Thoracic aorta (tissue), 2 donors: ENCODE measurements around the gene TMX2. TPM values are rescaled to one million over a fixed set of nuclear protein-coding genes. Genes with fewer than 3 reads are reported as not detected.

ENCODE experiments used
- ATAC-seq: fragments of 150-250 bp; one replicate; pipeline ENCODE4 v1.8.0; 2017; ENCODE audit warnings: low read depth; ENCODE audit not compliant: insufficient number of reproducible peaks, low FRiP score
- DNase-seq: peaks from one replicate; pipeline ENCODE4 v3.0.0-alpha.2; 2020; ENCODE audit warnings: low spot score
- H3K27ac ChIP-seq, 2 donors: fragments of 200-600 bp; sonication (generic); 1 replicate in 1 of 2; 2 replicates in 1 of 2; pipeline ENCODE4 v1.5.1; 2016; ENCODE audit warnings: mild to moderate bottlenecking in 2 of 2, moderate library complexity in 2 of 2
- H3K27me3 ChIP-seq: fragments of 200-600 bp; sonication (generic); replicated peaks from 2 replicates; pipeline ENCODE4 v1.6.0; 2016; ENCODE audit warnings: mild to moderate bottlenecking; ENCODE audit not compliant: insufficient read depth
- H3K36me3 ChIP-seq: fragments of 200-600 bp; sonication (generic); one replicate; pipeline ENCODE4 v1.5.1; 2016
- H3K4me1 ChIP-seq, 2 donors: fragments of 200-600 bp; sonication (generic); 1 replicate in 1 of 2; 2 replicates in 1 of 2; pipeline versions ENCODE4 v1.5.1 to v1.6.0; 2016; ENCODE audit warnings: low read depth in 2 of 2, mild to moderate bottlenecking in 1 of 2; ENCODE audit not compliant: control insufficient read depth in 1 of 2
- H3K4me3 ChIP-seq: fragments of 200-600 bp; sonication (generic); 2 replicates; pipeline ENCODE4 v1.5.1; 2016; ENCODE audit warnings: mild to moderate bottlenecking
- H3K9me3 ChIP-seq: fragments of 200-600 bp; sonication (generic); 2 replicates; pipeline ENCODE4 v1.5.1; 2016
- CTCF ChIP-seq: fragments of 200-600 bp; sonication (generic); IDR thresholded peaks from one replicate; pipeline ENCODE4 v1.5.1; 2019; ENCODE audit warnings: antibody characterized with exemption
- total RNA-seq, 2 donors: library from RNA; depleted of rRNA; stranded (reverse); fragments of >200 nt; gene quantifications; one replicate each; pipeline versions ENCODE4 v1.1.0 to v1.2.3, GENCODE V29; 2016

Gene TMX2
- total RNA-seq, 2 donors from 2014 or later = 47.4 to 57.2 TPM

- DNase-seq (no peak), ATAC-seq (no peak)
- no peaks in the 10 kb centered on the region for H3K27me3 ChIP-seq
- peaks cover 62 to 81% of the 10 kb centered on the region in 2 donors for H3K4me1 ChIP-seq
- no peak for TF ChIP-seq CTCF
- H3K4me3 ChIP-seq = peak overlapping the region; percentile 42
- H3K27ac ChIP-seq = peak overlapping the region; percentile 70 to 87
- no peaks in the 10 kb centered on the region for H3K9me3 ChIP-seq
- H3K36me3 ChIP-seq = no peaks in the 10 kb centered on the region
Observed at GRCh38 chr11:57779276-57779675, 66.9 kb downstream of the TMX2 start.

- peaks cover 46 to 82% of the 10 kb centered on the region in 2 donors for H3K4me1 ChIP-seq
- H3K27me3 ChIP-seq = no peaks in the 10 kb centered on the region
- ATAC-seq (no peak), DNase-seq (no peak)
- no peaks in the 10 kb centered on the region for H3K36me3 ChIP-seq
- H3K4me3 ChIP-seq = no peak overlapping the region
- TF ChIP-seq CTCF = no peak
- H3K9me3 ChIP-seq = no peaks in the 10 kb centered on the region
- H3K27ac ChIP-seq = peak overlapping the region in 1 of 2 donors; percentile 19
Observed at GRCh38 chr11:57781529-57781943, 69.1 kb downstream of the TMX2 start.

GRCh38 chr11:57785072-57785471, 72.7 kb downstream of the TMX2 start:
- no peaks in the 10 kb centered on the region for H3K36me3 ChIP-seq
- no peak for TF ChIP-seq CTCF
- no peak for DNase-seq
- peaks cover 31 to 80% of the 10 kb centered on the region in 2 donors for H3K4me1 ChIP-seq
- no peaks in the 10 kb centered on the region for H3K9me3 ChIP-seq
- H3K27ac ChIP-seq = no peak overlapping the region
- ATAC-seq = no peak
- H3K4me3 ChIP-seq = no peak overlapping the region
- no peaks in the 10 kb centered on the region for H3K27me3 ChIP-seq

GRCh38 chr11:57786436-57786835, 74.0 kb downstream of the TMX2 start:
- Histone ChIP-seq H3K27me3 (no peaks in the 10 kb centered on the region), H3K4me3 (no peak overlapping the region), H3K27ac (peak overlapping the region; percentile 5 to 12), H3K4me1 (peaks cover 30 to 78% of the 10 kb centered on the region in 2 donors), H3K36me3 (peaks cover under 1% of the 10 kb centered on the region), H3K9me3 (no peaks in the 10 kb centered on the region)
- no peak for TF ChIP-seq CTCF
- no peak for DNase-seq
- no peak for ATAC-seq

- Histone ChIP-seq H3K27me3 (no peaks in the 10 kb centered on the region), H3K4me1 (peaks cover 30 to 78% of the 10 kb centered on the region in 2 donors), H3K36me3 (peaks cover 6% of the 10 kb centered on the region), H3K27ac (peak overlapping the region; percentile 5 to 12), H3K4me3 (no peak overlapping the region), H3K9me3 (no peaks in the 10 kb centered on the region)
- no peak for TF ChIP-seq CTCF
- ATAC-seq (no peak), DNase-seq (no peak)
Observed at GRCh38 chr11:57787006-57787604, 74.7 kb downstream of the TMX2 start.
